Measurements from ENCODE around the gene PDIK1L. TPM values are rescaled to one million over a fixed set of nuclear protein-coding genes. Genes with fewer than 3 reads are reported as not detected.

Gene PDIK1L
- total and polyA plus RNA-seq, 7 donors, result 4.2 to 15.7 (median 5.0) TPM

DNA sequence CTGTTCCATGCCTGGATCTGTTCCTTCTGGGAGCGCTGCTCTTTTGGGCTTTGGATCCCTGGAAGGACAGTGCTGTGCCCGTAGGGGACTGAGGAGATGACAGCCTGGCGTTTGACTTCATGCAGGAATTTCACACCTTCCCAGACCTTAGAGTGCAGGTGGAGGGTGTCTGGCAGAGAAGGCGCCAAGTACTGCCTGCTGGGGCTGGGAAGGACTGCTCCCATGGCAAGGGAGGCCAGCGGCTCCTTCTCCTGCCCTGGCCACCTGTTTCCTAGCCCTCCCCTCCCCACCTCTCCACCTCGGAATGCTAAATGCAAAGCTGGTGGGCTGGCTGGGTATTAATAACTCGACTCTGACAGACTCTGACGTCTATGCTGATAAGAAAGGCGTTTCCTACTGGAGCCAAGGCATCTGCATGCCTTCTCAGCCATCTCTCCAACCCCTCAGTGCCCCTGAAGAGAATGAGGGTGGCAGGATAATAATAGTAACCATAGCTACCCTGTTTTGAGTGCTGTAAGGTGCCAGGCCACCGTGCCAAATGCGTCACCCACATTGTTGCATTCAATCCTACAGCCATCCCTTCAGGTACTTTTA is 17.5 kb upstream of the PDIK1L start:
- Histone ChIP-seq H3K9me3 (no peaks in the 10 kb centered on the region), H3K4me3 (no peak overlapping the region), H3K4me1 (peaks cover 0 to 6% (median 0%) of the 10 kb centered on the region in 4 donors), H3K27me3 (peaks cover 0 to 40% (median 9%) of the 10 kb centered on the region in 3 donors), H3K36me3 (no peaks in the 10 kb centered on the region), H3K27ac (peak overlapping the region in 1 of 4 donors; percentile 14)
- no peak for TF ChIP-seq POLR2AphosphoS5 (IDR thresholded peaks at IDR 0.05)
- TF ChIP-seq EP300 (IDR thresholded peaks at IDR 0.05), result no peak
- TF ChIP-seq CTCF (IDR thresholded peaks at IDR 0.05), result no peak
- DNase-seq, result no peak
- WGBS, 2 donors, result 48 to 53% methylated on average over 11 of the region's 11 CpGs
- intact Hi-C loops (cut with DNase I), result no loop called here

- WGBS, 2 donors, result 62 to 75% methylated on average over 17 of the region's 17 CpGs
- peak; percentile 64 for DNase-seq
- peak overlapping the region in 1 of 4 donors; percentile 14 for H3K27ac ChIP-seq
Observed at GRCh38 chr1:26094677-26095383, 16.8 kb upstream of the PDIK1L start.

GRCh38 chr1:26096471-26096870 is 15.2 kb upstream of the PDIK1L start:
- Histone ChIP-seq H3K9me3 (no peaks in the 10 kb centered on the region), H3K27ac (no peak overlapping the region), H3K27me3 (peaks cover 0 to 25% (median 5%) of the 10 kb centered on the region in 3 donors), H3K4me3 (no peak overlapping the region), H3K36me3 (no peaks in the 10 kb centered on the region), H3K4me1 (peaks cover 0 to 6% (median 0%) of the 10 kb centered on the region in 4 donors)
- intact Hi-C loops (cut with DNase I), result no loop called here
- WGBS, 2 donors, result 88 to 91% methylated on average over 2 of the region's 2 CpGs
- no peak for DNase-seq
- TF ChIP-seq POLR2A (IDR thresholded peaks at IDR 0.05), result no peak
- TF ChIP-seq EP300 (IDR thresholded peaks at IDR 0.05), result no peak
- TF ChIP-seq CTCF (IDR thresholded peaks at IDR 0.05), result no peak
- TF ChIP-seq POLR2AphosphoS5 (IDR thresholded peaks at IDR 0.05), result no peak

More at GRCh38 chr1:26094677-26095383, 16.8 kb upstream of the PDIK1L start:
- TF ChIP-seq POLR2AphosphoS5 (IDR thresholded peaks at IDR 0.05) (peak in 1 of 4 donors; percentile 7), EP300 (IDR thresholded peaks at IDR 0.05) (no peak)
- H3K36me3 ChIP-seq, result no peaks in the 10 kb centered on the region
- no peaks in the 10 kb centered on the region for H3K9me3 ChIP-seq
- peaks cover 0 to 33% (median 9%) of the 10 kb centered on the region in 3 donors for H3K27me3 ChIP-seq
- intact Hi-C loops (cut with DNase I), result no loop called here
- no peak overlapping the region for H3K4me3 ChIP-seq
- H3K4me1 ChIP-seq, result peaks cover 0 to 6% (median 0%) of the 10 kb centered on the region in 4 donors

DNA sequence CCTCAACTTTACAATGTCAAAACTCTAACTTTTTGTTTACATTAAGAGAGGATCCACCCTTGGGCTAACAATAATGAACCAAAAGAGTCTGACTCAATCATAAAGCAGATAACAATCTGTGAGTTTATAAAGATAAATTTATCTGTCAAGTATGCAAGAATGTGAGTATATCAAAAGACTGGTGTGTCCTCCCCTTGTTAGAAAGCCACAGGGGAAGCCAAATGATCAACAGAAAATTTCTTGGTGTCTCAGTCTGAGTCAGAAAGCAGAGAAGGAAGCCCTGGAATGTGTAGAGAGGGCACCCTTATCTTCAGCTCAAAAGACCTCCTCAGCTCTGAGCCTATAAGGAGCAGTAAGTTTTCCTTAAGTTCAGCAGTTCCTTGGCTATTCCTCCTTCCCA is 13.9 kb upstream of the PDIK1L start:
- no peak overlapping the region for H3K4me3 ChIP-seq
- H3K36me3 ChIP-seq, result no peaks in the 10 kb centered on the region
- no peak for DNase-seq
- H3K4me1 ChIP-seq, result peaks cover 0 to 6% (median 0%) of the 10 kb centered on the region in 4 donors
- H3K27ac ChIP-seq, result no peak overlapping the region
- intact Hi-C loops (cut with DNase I), result no loop called here
- peaks cover 0 to 16% (median 5%) of the 10 kb centered on the region in 3 donors for H3K27me3 ChIP-seq
- TF ChIP-seq CTCF (IDR thresholded peaks at IDR 0.05), result no peak
- no peak for TF ChIP-seq POLR2AphosphoS5 (IDR thresholded peaks at IDR 0.05)
- TF ChIP-seq POLR2A (IDR thresholded peaks at IDR 0.05), result no peak
- no peak for TF ChIP-seq EP300 (IDR thresholded peaks at IDR 0.05)
- no peaks in the 10 kb centered on the region for H3K9me3 ChIP-seq

DNA sequence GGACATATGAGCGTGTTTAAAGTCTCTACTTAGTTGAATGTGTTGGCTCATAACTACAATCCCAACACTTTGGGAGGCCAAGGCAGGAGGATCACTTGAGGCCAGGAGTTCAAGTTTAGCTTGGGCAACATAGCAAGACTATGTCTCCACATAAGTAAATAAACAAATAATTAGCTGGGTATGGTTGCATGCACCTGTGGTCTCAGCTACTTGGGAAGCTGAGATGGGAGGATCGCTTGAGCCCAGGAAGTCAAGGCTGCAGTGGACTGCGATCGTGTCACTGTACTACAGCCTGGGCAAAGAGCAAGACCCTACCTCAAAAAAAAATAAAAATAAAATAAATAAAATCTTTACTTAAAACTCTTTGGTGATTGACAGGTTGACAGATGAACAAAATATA is 13.0 kb upstream of the PDIK1L start:
- Histone ChIP-seq H3K9me3 (no peaks in the 10 kb centered on the region), H3K27me3 (peaks cover 0 to 14% (median 5%) of the 10 kb centered on the region in 3 donors), H3K4me3 (no peak overlapping the region), H3K36me3 (no peaks in the 10 kb centered on the region), H3K4me1 (peaks cover 0 to 6% (median 0%) of the 10 kb centered on the region in 4 donors), H3K27ac (no peak overlapping the region)
- intact Hi-C loops (cut with DNase I), result no loop called here
- WGBS, 2 donors, result 96 to 97% methylated on average over 4 of the region's 4 CpGs
- TF ChIP-seq EP300 (IDR thresholded peaks at IDR 0.05) (no peak), POLR2A (IDR thresholded peaks at IDR 0.05) (no peak), CTCF (IDR thresholded peaks at IDR 0.05) (no peak), POLR2AphosphoS5 (IDR thresholded peaks at IDR 0.05) (no peak)
- no peak for DNase-seq
